Esophagus muscularis mucosa (tissue), 4 donors: ENCODE data around the gene MAPK1IP1L. TPM values are rescaled to one million over a fixed set of nuclear protein-coding genes. Genes with fewer than 3 reads are reported as not detected.

Source experiments
- DNase-seq: peaks from one replicate; pipeline ENCODE4 v3.0.0-alpha.2; 2017; ENCODE audit errors: extremely low spot score
- H3K27ac ChIP-seq, 4 donors: fragments of 200-600 bp; sonication (generic); replicated peaks in 1 of 4; 1 replicate in 3 of 4; 2 replicates in 1 of 4; pipeline ENCODE4 v1.5.1; 2016 to 2019; ENCODE audit warnings: mild to moderate bottlenecking in 1 of 4
- H3K27me3 ChIP-seq, 4 donors: fragments of 200-600 bp; sonication (generic); one replicate each; pipeline versions ENCODE4 v1.5.1 to v1.6.0; 2016 to 2019
- H3K36me3 ChIP-seq, 4 donors: fragments of 200-600 bp; sonication (generic); one replicate each; pipeline ENCODE4 v1.5.1; 2016 to 2019
- H3K4me1 ChIP-seq, 4 donors: fragments of 200-600 bp; sonication (generic); one replicate each; pipeline ENCODE4 v1.5.1; 2016 to 2019
- H3K4me3 ChIP-seq, 4 donors: fragments of 200-600 bp; sonication (generic); 1 replicate in 2 of 4; 2 replicates in 2 of 4; pipeline ENCODE4 v1.5.1; 2016 to 2019; ENCODE audit warnings: mild to moderate bottlenecking in 4 of 4, moderate library complexity in 1 of 4
- H3K9me3 ChIP-seq, 4 donors: fragments of 200-600 bp; sonication (generic); 1 replicate in 3 of 4; 2 replicates in 1 of 4; pipeline ENCODE4 v1.5.1; 2016 to 2019
- EP300 ChIP-seq: sonication (generic); formaldehyde crosslinking; IDR thresholded peaks from one replicate; pipeline ENCODE4 v1.6.1; 2017; ENCODE audit warnings: antibody characterized with exemption
- POLR2A ChIP-seq: fragments of 450-650 bp; IDR thresholded peaks from one replicate; pipeline ENCODE4 v1.6.1; 2017; ENCODE audit warnings: antibody characterized with exemption, moderate library complexity, mild to moderate bottlenecking, low read depth
- POLR2AphosphoS5 ChIP-seq, 2 donors: sonication (generic); formaldehyde crosslinking; IDR thresholded peaks; one replicate each; pipeline ENCODE4 v1.6.1; 2017; ENCODE audit warnings: antibody characterized with exemption in 2 of 2
- WGBS: methylation state at CpG from one replicate; pipeline ENCODE4 v1.1.5; 2018; 5-methylcytosine and 5-hydroxymethylcytosine counted together
- intact Hi-C: fragments of 100-400 bp; cut with DNase I; formaldehyde crosslinking; loops from one replicate; pipeline ENCODE4 v1.15.1; 2023
- total RNA-seq, 4 donors: library from RNA; depleted of rRNA; stranded (reverse); fragments of >200 nt; gene quantifications; one replicate each; pipeline versions ENCODE4 v1.1.0 to v1.2.1, GENCODE V29; 2016
- TF ChIP-seq, protein P1 (sequence below), 3 experiments: fragments of 200-600 bp in 2 of 3; fragments of 450-650 bp in 1 of 3; sonication (generic) in 2 of 3; IDR thresholded peaks; one replicate each; pipeline ENCODE4 v1.5.1; 2017 to 2019; ENCODE audit warnings: antibody characterized with exemption in 3 of 3, mild to moderate bottlenecking in 2 of 3, moderate library complexity in 1 of 3

Gene MAPK1IP1L
- total RNA-seq, 4 donors from 2014 or later: 36.5 to 95.4 (median 61.0) TPM

DNA sequence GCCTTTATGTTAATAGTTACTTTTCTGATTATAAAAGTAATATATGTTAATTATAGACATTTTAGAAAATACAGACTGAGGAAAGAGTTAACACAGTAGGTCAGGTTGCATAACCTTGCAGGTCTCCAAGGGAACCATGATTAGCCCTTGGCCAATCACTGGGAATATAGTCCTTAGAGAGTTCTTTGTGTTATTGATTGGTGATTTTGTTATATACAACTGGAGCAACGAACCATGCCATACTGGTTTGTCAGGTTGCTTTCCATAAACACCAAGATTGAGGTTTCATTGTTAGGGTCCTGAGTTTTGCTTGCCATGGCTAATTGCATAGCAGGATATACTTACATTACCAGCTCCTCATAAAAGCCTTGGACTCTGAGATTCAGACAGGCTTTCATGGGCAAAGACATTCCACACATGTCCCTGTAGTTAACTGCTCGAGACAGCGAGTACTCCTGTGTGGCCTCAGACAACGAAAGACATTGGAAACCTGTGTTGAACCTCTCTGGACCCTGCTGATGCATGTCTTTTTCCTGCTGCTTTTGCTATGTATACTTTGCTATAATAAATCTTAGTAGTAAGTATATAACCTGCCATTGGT, 33.7 kb downstream of the MAPK1IP1L start:
- H3K27me3 ChIP-seq: no peaks in the 10 kb centered on the region
- H3K4me1 ChIP-seq: peaks cover 0 to 10% (median 7%) of the 10 kb centered on the region in 4 donors
- H3K36me3 ChIP-seq: no peaks in the 10 kb centered on the region
- H3K9me3 ChIP-seq: no peaks in the 10 kb centered on the region
- TF ChIP-seq EP300 (no peak), POLR2A (no peak), POLR2AphosphoS5 (IDR thresholded peaks at IDR 0.05) (no peak)
- H3K27ac ChIP-seq: no peak overlapping the region
- intact Hi-C loops: no loop called here
- no peak for DNase-seq
- no peak overlapping the region for H3K4me3 ChIP-seq
- 93% methylated on average over 4 of the region's 4 CpGs for WGBS

DNA sequence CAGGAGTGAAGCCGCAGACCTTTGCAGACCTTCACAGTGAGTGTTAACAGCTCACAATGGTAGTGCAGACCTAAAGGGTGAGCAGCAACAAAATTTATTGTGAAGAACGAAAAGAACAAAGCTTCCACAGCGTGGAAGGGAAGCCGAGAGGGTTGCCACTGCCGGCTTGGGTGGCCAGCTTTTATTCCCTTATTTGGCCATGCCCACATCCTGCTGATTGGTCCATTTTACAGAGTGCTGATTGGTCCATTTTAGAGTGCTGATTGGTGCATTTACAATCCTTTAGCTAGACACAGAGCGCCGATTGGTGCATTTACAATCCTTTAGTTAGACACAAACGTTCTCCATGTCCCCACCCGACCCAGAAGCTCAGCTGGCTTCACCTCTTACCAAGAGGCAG, 35.5 kb downstream of the MAPK1IP1L start:
- WGBS: 83% methylated on average over 9 of the region's 9 CpGs
- intact Hi-C loops: no loop called here
- no peak for DNase-seq

DNA sequence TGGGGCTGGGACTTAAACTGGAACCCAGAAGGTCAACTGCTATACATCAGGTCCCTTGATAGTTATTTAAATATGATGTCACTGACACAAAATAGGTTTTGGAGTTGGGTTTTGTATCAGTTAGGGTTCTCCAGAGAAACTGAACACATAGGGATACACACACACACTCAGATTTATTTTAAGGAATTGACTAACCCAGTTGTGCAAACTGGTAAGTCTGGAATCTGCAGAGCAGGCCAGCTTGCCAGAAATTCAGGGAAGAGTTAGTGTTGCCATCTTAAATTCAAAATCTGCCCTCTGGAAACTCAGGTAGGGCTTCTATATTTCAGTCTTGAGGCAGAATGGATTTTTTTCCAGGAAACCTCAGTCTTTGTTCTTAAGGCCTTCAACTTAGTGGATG, 36.9 kb downstream of the MAPK1IP1L start:
- H3K36me3 ChIP-seq: no peaks in the 10 kb centered on the region
- no peak overlapping the region for H3K27ac ChIP-seq
- no peak for TF ChIP-seq EP300
- TF ChIP-seq, protein P1, sequence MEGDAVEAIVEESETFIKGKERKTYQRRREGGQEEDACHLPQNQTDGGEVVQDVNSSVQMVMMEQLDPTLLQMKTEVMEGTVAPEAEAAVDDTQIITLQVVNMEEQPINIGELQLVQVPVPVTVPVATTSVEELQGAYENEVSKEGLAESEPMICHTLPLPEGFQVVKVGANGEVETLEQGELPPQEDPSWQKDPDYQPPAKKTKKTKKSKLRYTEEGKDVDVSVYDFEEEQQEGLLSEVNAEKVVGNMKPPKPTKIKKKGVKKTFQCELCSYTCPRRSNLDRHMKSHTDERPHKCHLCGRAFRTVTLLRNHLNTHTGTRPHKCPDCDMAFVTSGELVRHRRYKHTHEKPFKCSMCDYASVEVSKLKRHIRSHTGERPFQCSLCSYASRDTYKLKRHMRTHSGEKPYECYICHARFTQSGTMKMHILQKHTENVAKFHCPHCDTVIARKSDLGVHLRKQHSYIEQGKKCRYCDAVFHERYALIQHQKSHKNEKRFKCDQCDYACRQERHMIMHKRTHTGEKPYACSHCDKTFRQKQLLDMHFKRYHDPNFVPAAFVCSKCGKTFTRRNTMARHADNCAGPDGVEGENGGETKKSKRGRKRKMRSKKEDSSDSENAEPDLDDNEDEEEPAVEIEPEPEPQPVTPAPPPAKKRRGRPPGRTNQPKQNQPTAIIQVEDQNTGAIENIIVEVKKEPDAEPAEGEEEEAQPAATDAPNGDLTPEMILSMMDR (IDR thresholded peaks at IDR 0.05): no peak
- TF ChIP-seq POLR2AphosphoS5 (IDR thresholded peaks at IDR 0.05): no peak
- no peak for TF ChIP-seq POLR2A
- no peak overlapping the region for H3K4me3 ChIP-seq
- H3K4me1 ChIP-seq: peaks cover 0 to 11% (median 7%) of the 10 kb centered on the region in 4 donors
- H3K27me3 ChIP-seq: no peaks in the 10 kb centered on the region
- no peak for DNase-seq
- intact Hi-C loops: loop anchor here (2.0 kb wide), 1 partner anchor 72 kb away; no protein-coding TSS in a partner anchor
- no peaks in the 10 kb centered on the region for H3K9me3 ChIP-seq

More for the DNA sequence above, 35.5 kb downstream of the MAPK1IP1L start:
- H3K4me1 ChIP-seq: peaks cover 0 to 11% (median 7%) of the 10 kb centered on the region in 4 donors
- H3K9me3 ChIP-seq: no peaks in the 10 kb centered on the region
- no peaks in the 10 kb centered on the region for H3K27me3 ChIP-seq
- H3K27ac ChIP-seq: no peak overlapping the region
- no peaks in the 10 kb centered on the region for H3K36me3 ChIP-seq
- H3K4me3 ChIP-seq: no peak overlapping the region
- TF ChIP-seq POLR2A (no peak), EP300 (no peak), POLR2AphosphoS5 (IDR thresholded peaks at IDR 0.05) (no peak)
- TF ChIP-seq, protein P1 (IDR thresholded peaks at IDR 0.05): no peak

DNA sequence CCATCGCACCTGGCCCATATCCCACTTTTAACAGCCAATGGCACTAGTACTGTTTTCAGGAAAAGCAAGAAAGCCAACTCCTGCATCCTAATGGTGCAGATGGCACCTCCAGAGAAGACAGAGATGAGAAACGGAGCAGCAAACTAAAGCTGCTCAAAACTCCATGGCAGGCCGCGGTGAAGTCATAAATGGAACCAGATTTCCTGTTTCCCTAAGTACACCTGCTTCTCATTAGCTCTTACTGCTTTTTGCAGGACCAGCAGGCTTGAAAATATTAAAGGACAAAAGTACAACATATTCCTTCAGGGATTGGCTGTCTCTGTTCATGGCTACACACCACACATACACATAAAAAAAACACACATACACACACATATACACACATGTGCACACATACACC, 40.9 kb downstream of the MAPK1IP1L start:
- Histone ChIP-seq H3K36me3 (no peaks in the 10 kb centered on the region), H3K27me3 (no peaks in the 10 kb centered on the region), H3K27ac (no peak overlapping the region), H3K9me3 (no peaks in the 10 kb centered on the region), H3K4me3 (no peak overlapping the region), H3K4me1 (peaks cover 0 to 11% (median 9%) of the 10 kb centered on the region in 4 donors)
- DNase-seq: no peak
- 77% methylated on average over 4 of the region's 4 CpGs for WGBS
- no peak for TF ChIP-seq POLR2AphosphoS5 (IDR thresholded peaks at IDR 0.05)
- TF ChIP-seq EP300: no peak
- TF ChIP-seq, protein P1 (IDR thresholded peaks at IDR 0.05): no peak
- no peak for TF ChIP-seq POLR2A
- intact Hi-C loops: no loop called here

DNA sequence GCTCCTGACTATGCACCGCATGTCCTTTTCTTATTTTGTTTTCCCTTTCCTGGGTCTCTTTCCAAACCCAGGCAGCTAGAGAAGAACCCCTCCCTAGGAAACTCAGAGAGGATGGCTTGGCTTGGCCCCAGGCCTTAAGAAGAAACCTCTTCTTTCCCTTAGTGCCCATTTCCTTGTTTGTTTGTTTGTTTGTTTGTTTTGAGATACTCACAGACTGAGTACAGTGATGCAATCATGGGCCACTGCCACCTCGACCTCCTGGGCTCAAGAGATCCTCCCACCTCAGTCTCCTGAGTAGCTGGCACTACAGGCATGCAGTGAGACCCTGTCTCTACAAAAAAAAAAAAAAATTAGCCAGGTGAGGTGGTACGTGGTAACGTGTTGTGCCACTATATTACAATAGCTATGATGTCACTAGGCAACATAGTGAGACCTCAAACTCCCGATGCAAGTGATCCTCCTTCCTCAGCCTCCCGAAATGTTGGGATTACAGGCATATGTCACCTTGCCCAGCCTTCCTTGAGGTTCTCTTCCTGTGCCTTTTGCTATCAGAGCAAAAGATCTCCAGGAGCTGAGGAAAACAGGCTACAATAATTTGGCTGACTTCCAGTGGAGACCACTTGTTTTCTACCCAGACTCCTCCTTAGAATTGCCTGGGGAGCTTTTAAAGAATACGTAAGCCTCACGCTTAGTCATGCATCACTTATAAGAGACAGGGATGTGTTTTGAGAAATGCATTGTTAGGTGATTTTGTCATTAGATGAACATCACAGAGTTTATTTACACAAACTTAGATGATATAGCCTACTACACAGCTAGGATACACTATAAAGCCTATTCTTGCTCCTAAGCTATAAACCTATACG, 43.1 kb downstream of the MAPK1IP1L start:
- DNase-seq: no peak
- intact Hi-C loops: loop anchor here (5.0 kb wide), 1 partner anchor 38 kb away; no protein-coding TSS in a partner anchor

More for the DNA sequence above, 43.1 kb downstream of the MAPK1IP1L start:
- Histone ChIP-seq H3K9me3 (no peaks in the 10 kb centered on the region), H3K27ac (no peak overlapping the region), H3K4me1 (peaks cover 5 to 28% (median 10%) of the 10 kb centered on the region in 4 donors), H3K36me3 (no peaks in the 10 kb centered on the region), H3K4me3 (no peak overlapping the region), H3K27me3 (no peaks in the 10 kb centered on the region)
- TF ChIP-seq POLR2A (no peak), POLR2AphosphoS5 (IDR thresholded peaks at IDR 0.05) (no peak), EP300 (no peak)
- TF ChIP-seq, protein P1 (IDR thresholded peaks at IDR 0.05): no peak
- WGBS: 89% methylated on average over 9 of the region's 9 CpGs
